GM23338 (cell line): Measurements from ENCODE around the gene JCHAIN. TPM values are rescaled to one million over a fixed set of nuclear protein-coding genes. Genes with fewer than 3 reads are reported as not detected.
"Not testable (repeated sequence)": the region's sequence is repeated elsewhere in the genome, so short reads cannot be mapped to it uniquely, and the experiment has no call there.

ENCODE experiments used
- ATAC-seq: fragments of 200-7000 bp; cut with Tn5 transposase; 3 replicates; pipeline ENCODE4 v1.9.1; 2020
- DNase-seq: peaks from one replicate; pipeline ENCODE4 v3.0.0-alpha.2; 2015; ENCODE audit warnings: low spot score
- H2AFZ ChIP-seq: fragments of 200-600 bp; sonication (generic); 2 replicates; pipeline ENCODE4 v1.8.0; 2016; ENCODE audit warnings: antibody characterized with exemption, mild to moderate bottlenecking, moderate library complexity
- H3F3A ChIP-seq: fragments of 200-600 bp; sonication (generic); replicated peaks from 2 replicates; pipeline ENCODE4 v1.8.0; 2017; ENCODE audit warnings: antibody characterized with exemption, mixed run types, low read depth
- H3K27ac ChIP-seq: fragments of 200-600 bp; sonication (generic); 2 replicates; pipeline ENCODE4 v1.6.1; 2016; ENCODE audit warnings: low read depth
- H3K27me3 ChIP-seq: fragments of 200-600 bp; sonication (generic); 2 replicates; pipeline ENCODE4 v1.8.0; 2016; ENCODE audit warnings: mild to moderate bottlenecking, mixed run types, moderate library complexity; ENCODE audit not compliant: insufficient read depth
- H3K36me3 ChIP-seq: fragments of 200-600 bp; sonication (generic); 2 replicates; pipeline ENCODE4 v1.8.0; 2016; ENCODE audit warnings: mild to moderate bottlenecking; ENCODE audit not compliant: insufficient read depth
- H3K4me1 ChIP-seq: fragments of 200-600 bp; sonication (generic); 2 replicates; pipeline ENCODE4 v1.8.0; 2016; ENCODE audit warnings: mild to moderate bottlenecking, moderate library complexity; ENCODE audit not compliant: insufficient read depth
- H3K4me2 ChIP-seq: fragments of 200-600 bp; sonication (generic); 2 replicates; pipeline ENCODE4 v1.7.1; 2017; ENCODE audit warnings: mixed run types
- H3K4me3 ChIP-seq: fragments of 200-600 bp; sonication (generic); 2 replicates; pipeline ENCODE4 v1.6.1; 2016; ENCODE audit warnings: mixed run types
- H3K79me2 ChIP-seq: fragments of 200-600 bp; sonication (generic); replicated peaks from 2 replicates; pipeline ENCODE4 v1.8.0; 2017; ENCODE audit warnings: mild to moderate bottlenecking; ENCODE audit not compliant: insufficient read depth
- H3K9me2 ChIP-seq: fragments of 200-600 bp; sonication (generic); 2 replicates; pipeline ENCODE4 v1.8.0; 2017; ENCODE audit not compliant: insufficient read depth
- H4K20me1 ChIP-seq: fragments of 200-600 bp; sonication (generic); replicated peaks from 2 replicates; pipeline ENCODE4 v1.8.0; 2017; ENCODE audit warnings: mild to moderate bottlenecking; ENCODE audit not compliant: insufficient read depth
- H3K27ac Mint-ChIP-seq: 2 replicates; pipeline ENCODE4 v1.8.0; 2020; ENCODE audit warnings: inconsistent platforms, mild to moderate bottlenecking, moderate library complexity, mixed read lengths
- H3K27me3 Mint-ChIP-seq: 3 replicates; pipeline ENCODE4 v1.8.0; 2022; ENCODE audit warnings: low read depth, mild to moderate bottlenecking, moderate library complexity, mixed read lengths, inconsistent platforms; ENCODE audit not compliant: insufficient read depth, poor library complexity
- H3K36me3 Mint-ChIP-seq: 3 replicates; pipeline ENCODE4 v1.8.0; 2021; ENCODE audit warnings: low read depth, mild to moderate bottlenecking, inconsistent platforms, moderate library complexity, mixed read lengths
- H3K4me1 Mint-ChIP-seq: 3 replicates; pipeline ENCODE4 v1.8.0; 2020; ENCODE audit warnings: mild to moderate bottlenecking, inconsistent platforms, mixed read lengths
- H3K4me3 Mint-ChIP-seq: 3 replicates; pipeline ENCODE4 v1.8.0; 2021; ENCODE audit warnings: moderate library complexity, mild to moderate bottlenecking, inconsistent platforms, mixed read lengths
- H3K9me3 Mint-ChIP-seq: 3 replicates; pipeline ENCODE4 v1.8.0; 2020; ENCODE audit warnings: moderate library complexity, mild to moderate bottlenecking, inconsistent platforms, mixed read lengths
- CREB1 ChIP-seq: fragments of 250-450 bp; sonication (Bioruptor Pico); IDR thresholded peaks from 2 replicates; pipeline ENCODE4 v1.5.0; 2020; ENCODE audit warnings: low read depth, mild to moderate bottlenecking, moderate library complexity
- POLR2AphosphoS5 ChIP-seq: IDR thresholded peaks from 2 replicates; pipeline ENCODE4 v1.6.1; 2016; ENCODE audit warnings: antibody characterized with exemption, low read depth
- polyA plus RNA-seq: library from polyadenylated mRNA; unstranded; fragments of >200 nt; fragmentation: Nextera tagmentation; extraction: Ambion mirVana; gene quantifications from 2 replicates; pipeline ENCODE4 v1.2.1, GENCODE V29; 2016
- total RNA-seq: library from RNA; depleted of rRNA; stranded (reverse); fragments of >200 nt; shearing (Covaris generic); gene quantifications from 2 replicates; pipeline ENCODE4 v1.2.3, GENCODE V29; 2014
- TF ChIP-seq, protein P1 (sequence below): fragments of 250-450 bp; sonication (Bioruptor Pico); IDR thresholded peaks from 2 replicates; pipeline ENCODE4 v1.5.0; 2020; ENCODE audit warnings: mild to moderate bottlenecking, moderate library complexity

JCHAIN gene
- total and polyA plus RNA-seq, 2 experiments from 2014 or later = 0.23 TPM; not detected in 1

DNA sequence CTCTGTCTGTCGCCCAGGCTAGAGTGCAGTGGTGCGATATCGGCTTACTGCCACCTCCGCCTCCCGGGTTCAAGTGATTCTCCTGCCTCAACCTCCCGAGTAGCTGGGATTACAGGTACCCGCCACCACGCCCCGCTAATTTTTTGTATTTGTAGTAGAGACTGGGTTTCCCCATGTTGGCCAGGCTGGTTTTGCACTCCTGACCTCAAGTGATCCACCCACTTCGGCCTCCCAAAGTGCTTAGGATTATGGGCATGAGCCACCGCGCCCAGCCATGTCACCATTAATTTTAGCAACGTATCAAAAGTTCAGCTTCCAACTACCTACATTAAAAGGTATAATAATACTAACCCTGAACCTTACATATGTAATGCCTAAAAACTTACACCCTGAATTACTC, 21.1 kb upstream of the JCHAIN start:
- Histone ChIP-seq H3K27me3 (no peaks in the 10 kb centered on the region), H3K9me2 (no peaks in the 10 kb centered on the region), H3K27ac (peak overlapping the region; percentile 95), H3K4me2 (peak overlapping the region; percentile 87), H3K79me2 (peaks cover 37% of the 10 kb centered on the region), H3K4me1 (peaks cover 13% of the 10 kb centered on the region; the same call in 1 of the 2 replicates), H3K36me3 (no peaks in the 10 kb centered on the region), H3F3A (0 out of 2 replicates have a peak, but pooled peaks cover 3% of the 10 kb centered on the region), H4K20me1 (peaks cover 29% of the 10 kb centered on the region), H3K4me3 (peak overlapping the region; percentile 92), H2AFZ (peak overlapping the region; percentile 92)
- no peaks in the 10 kb centered on the region; the same call in 2 of the 3 replicates for H3K9me3 Mint-ChIP-seq
- peak overlapping the region; percentile 97 for H3K27ac Mint-ChIP-seq
- peak overlapping the region; percentile 99 for H3K4me3 Mint-ChIP-seq
- peaks cover 31% of the 10 kb centered on the region for H3K36me3 Mint-ChIP-seq
- TF ChIP-seq POLR2AphosphoS5 (no peak), CREB1 (CRISPR knock-in tag) (no peak)
- TF ChIP-seq, protein P1, sequence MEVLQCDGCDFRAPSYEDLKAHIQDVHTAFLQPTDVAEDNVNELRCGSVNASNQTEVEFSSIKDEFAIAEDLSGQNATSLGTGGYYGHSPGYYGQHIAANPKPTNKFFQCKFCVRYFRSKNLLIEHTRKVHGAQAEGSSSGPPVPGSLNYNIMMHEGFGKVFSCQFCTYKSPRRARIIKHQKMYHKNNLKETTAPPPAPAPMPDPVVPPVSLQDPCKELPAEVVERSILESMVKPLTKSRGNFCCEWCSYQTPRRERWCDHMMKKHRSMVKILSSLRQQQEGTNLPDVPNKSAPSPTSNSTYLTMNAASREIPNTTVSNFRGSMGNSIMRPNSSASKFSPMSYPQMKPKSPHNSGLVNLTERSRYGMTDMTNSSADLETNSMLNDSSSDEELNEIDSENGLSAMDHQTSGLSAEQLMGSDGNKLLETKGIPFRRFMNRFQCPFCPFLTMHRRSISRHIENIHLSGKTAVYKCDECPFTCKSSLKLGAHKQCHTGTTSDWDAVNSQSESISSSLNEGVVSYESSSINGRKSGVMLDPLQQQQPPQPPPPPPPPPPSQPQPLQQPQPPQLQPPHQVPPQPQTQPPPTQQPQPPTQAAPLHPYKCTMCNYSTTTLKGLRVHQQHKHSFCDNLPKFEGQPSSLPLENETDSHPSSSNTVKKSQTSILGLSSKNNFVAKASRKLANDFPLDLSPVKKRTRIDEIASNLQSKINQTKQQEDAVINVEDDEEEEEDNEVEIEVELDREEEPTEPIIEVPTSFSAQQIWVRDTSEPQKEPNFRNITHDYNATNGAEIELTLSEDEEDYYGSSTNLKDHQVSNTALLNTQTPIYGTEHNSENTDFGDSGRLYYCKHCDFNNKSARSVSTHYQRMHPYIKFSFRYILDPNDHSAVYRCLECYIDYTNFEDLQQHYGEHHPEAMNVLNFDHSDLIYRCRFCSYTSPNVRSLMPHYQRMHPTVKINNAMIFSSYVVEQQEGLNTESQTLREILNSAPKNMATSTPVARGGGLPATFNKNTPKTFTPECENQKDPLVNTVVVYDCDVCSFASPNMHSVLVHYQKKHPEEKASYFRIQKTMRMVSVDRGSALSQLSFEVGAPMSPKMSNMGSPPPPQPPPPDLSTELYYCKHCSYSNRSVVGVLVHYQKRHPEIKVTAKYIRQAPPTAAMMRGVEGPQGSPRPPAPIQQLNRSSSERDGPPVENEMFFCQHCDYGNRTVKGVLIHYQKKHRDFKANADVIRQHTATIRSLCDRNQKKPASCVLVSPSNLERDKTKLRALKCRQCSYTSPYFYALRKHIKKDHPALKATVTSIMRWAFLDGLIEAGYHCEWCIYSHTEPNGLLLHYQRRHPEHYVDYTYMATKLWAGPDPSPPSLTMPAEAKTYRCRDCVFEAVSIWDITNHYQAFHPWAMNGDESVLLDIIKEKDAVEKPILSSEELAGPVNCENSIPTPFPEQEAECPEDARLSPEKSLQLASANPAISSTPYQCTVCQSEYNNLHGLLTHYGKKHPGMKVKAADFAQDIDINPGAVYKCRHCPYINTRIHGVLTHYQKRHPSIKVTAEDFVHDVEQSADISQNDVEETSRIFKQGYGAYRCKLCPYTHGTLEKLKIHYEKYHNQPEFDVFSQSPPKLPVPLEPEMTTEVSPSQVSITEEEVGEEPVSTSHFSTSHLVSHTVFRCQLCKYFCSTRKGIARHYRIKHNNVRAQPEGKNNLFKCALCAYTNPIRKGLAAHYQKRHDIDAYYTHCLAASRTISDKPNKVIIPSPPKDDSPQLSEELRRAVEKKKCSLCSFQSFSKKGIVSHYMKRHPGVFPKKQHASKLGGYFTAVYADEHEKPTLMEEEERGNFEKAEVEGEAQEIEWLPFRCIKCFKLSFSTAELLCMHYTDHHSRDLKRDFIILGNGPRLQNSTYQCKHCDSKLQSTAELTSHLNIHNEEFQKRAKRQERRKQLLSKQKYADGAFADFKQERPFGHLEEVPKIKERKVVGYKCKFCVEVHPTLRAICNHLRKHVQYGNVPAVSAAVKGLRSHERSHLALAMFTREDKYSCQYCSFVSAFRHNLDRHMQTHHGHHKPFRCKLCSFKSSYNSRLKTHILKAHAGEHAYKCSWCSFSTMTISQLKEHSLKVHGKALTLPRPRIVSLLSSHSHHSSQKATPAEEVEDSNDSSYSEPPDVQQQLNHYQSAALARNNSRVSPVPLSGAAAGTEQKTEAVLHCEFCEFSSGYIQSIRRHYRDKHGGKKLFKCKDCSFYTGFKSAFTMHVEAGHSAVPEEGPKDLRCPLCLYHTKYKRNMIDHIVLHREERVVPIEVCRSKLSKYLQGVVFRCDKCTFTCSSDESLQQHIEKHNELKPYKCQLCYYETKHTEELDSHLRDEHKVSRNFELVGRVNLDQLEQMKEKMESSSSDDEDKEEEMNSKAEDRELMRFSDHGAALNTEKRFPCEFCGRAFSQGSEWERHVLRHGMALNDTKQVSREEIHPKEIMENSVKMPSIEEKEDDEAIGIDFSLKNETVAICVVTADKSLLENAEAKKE = no peak
- peaks cover 15% of the 10 kb centered on the region for H3K4me1 Mint-ChIP-seq
- no peak for DNase-seq
- no peak for ATAC-seq
- H3K27me3 Mint-ChIP-seq = peaks cover 16% of the 10 kb centered on the region

DNA sequence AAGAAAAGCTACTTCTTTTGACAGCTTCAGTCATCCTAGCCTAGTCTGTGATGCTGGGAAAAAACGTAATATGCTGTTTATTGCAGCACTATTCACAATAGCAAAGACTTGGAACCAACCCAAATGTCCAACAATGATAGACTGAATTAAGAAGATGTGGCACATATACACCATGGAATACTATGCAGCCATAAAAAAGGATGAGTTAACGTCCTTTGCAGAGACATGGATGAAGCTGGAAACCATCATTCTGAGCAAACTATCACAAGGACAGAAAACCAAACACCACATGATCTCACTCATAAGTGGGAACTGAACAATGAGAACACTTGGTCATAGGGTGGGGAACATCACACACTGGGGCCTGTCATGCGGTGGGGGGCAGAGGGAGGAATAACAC, 15.8 kb upstream of the JCHAIN start:
- not testable (repeated sequence) for H3K4me1 Mint-ChIP-seq, H3K4me3 ChIP-seq, H3K27ac Mint-ChIP-seq, H3F3A ChIP-seq, H4K20me1 ChIP-seq, H3K36me3 ChIP-seq, H3K79me2 ChIP-seq, H3K4me1 ChIP-seq, DNase-seq, H3K27me3 ChIP-seq, H3K27me3 Mint-ChIP-seq, H3K4me3 Mint-ChIP-seq, H3K9me3 Mint-ChIP-seq, H3K4me2 ChIP-seq, H3K36me3 Mint-ChIP-seq, H3K9me2 ChIP-seq, ATAC-seq, H3K27ac ChIP-seq, H2AFZ ChIP-seq
